Chondrocyte (in vitro differentiated cells): ENCODE results near the gene SORCS1. TPM values are rescaled to one million over a fixed set of nuclear protein-coding genes. Genes with fewer than 3 reads are reported as not detected.

Experiments used
- DNase-seq: peaks from one replicate; pipeline ENCODE4 v3.0.0; 2021; ENCODE audit warnings: mixed read lengths, low spot score
- H3K27ac Mint-ChIP-seq: one replicate; pipeline ENCODE4 v1.8.0; 2021; ENCODE audit warnings: mild to moderate bottlenecking, moderate library complexity, mixed read lengths; ENCODE audit not compliant: unreplicated experiment
- H3K27me3 Mint-ChIP-seq: 2 replicates; pipeline ENCODE4 v1.8.0; 2021; ENCODE audit warnings: low read depth, mixed read lengths
- H3K36me3 Mint-ChIP-seq: 2 replicates; pipeline ENCODE4 v1.8.0; 2021; ENCODE audit warnings: low read depth, mixed read lengths
- H3K4me1 Mint-ChIP-seq: 2 replicates; pipeline ENCODE4 v1.8.0; 2021; ENCODE audit warnings: low read depth, mild to moderate bottlenecking, mixed read lengths
- H3K4me3 Mint-ChIP-seq: one replicate; pipeline ENCODE4 v1.8.0; 2021; ENCODE audit warnings: mild to moderate bottlenecking, moderate library complexity, mixed read lengths; ENCODE audit not compliant: unreplicated experiment
- H3K9me3 Mint-ChIP-seq: 2 replicates; pipeline ENCODE4 v1.8.0; 2021; ENCODE audit warnings: low read depth, mixed read lengths
- CTCF ChIP-seq: fragments of 200-600 bp; sonication (generic); IDR thresholded peaks from 2 replicates; pipeline ENCODE4 v1.5.0; 2021; ENCODE audit warnings: antibody characterized with exemption, mild to moderate bottlenecking, moderate library complexity
- total RNA-seq: library from RNA; stranded (reverse); gene quantifications from 3 replicates; pipeline ENCODE4 v1.2.1, GENCODE V29; 2021

SORCS1 gene
- total RNA-seq, 1 donor from 2014 or later: not detected

GRCh38 chr10:106713846-106714245 lies 450.7 kb downstream of the SORCS1 start:
- Mint-ChIP-seq H3K36me3 (no peaks in the 10 kb centered on the region), H3K27ac (no peak overlapping the region), H3K4me3 (no peak overlapping the region), H3K4me1 (no peaks in the 10 kb centered on the region), H3K9me3 (no peaks in the 10 kb centered on the region), H3K27me3 (peaks cover 4% of the 10 kb centered on the region)
- no peak for DNase-seq
- no peak for TF ChIP-seq CTCF

GRCh38 chr10:106712988-106713387 lies 451.5 kb downstream of the SORCS1 start:
- no peaks in the 10 kb centered on the region for H3K36me3 Mint-ChIP-seq
- peaks cover 4% of the 10 kb centered on the region for H3K27me3 Mint-ChIP-seq
- H3K27ac Mint-ChIP-seq: no peak overlapping the region
- H3K4me1 Mint-ChIP-seq: no peaks in the 10 kb centered on the region
- no peak overlapping the region for H3K4me3 Mint-ChIP-seq
- no peaks in the 10 kb centered on the region for H3K9me3 Mint-ChIP-seq
- DNase-seq: no peak
- no peak for TF ChIP-seq CTCF

GRCh38 chr10:106711313-106711906 lies 453.1 kb downstream of the SORCS1 start:
- H3K36me3 Mint-ChIP-seq: no peaks in the 10 kb centered on the region
- no peak for DNase-seq
- H3K4me3 Mint-ChIP-seq: no peak overlapping the region
- peak; percentile 72 for TF ChIP-seq CTCF
- no peak overlapping the region for H3K27ac Mint-ChIP-seq
- H3K27me3 Mint-ChIP-seq: peaks cover 8% of the 10 kb centered on the region
- no peaks in the 10 kb centered on the region for H3K4me1 Mint-ChIP-seq
- no peaks in the 10 kb centered on the region for H3K9me3 Mint-ChIP-seq

GRCh38 chr10:106708506-106708905 lies 456.0 kb downstream of the SORCS1 start:
- no peaks in the 10 kb centered on the region for H3K9me3 Mint-ChIP-seq
- H3K27ac Mint-ChIP-seq: no peak overlapping the region
- DNase-seq: no peak
- no peak for TF ChIP-seq CTCF
- H3K4me3 Mint-ChIP-seq: no peak overlapping the region
- H3K36me3 Mint-ChIP-seq: no peaks in the 10 kb centered on the region
- H3K4me1 Mint-ChIP-seq: no peaks in the 10 kb centered on the region
- H3K27me3 Mint-ChIP-seq: peaks cover 16% of the 10 kb centered on the region

- no peak for DNase-seq
- H3K4me1 Mint-ChIP-seq: no peaks in the 10 kb centered on the region
- TF ChIP-seq CTCF: no peak
- H3K36me3 Mint-ChIP-seq: no peaks in the 10 kb centered on the region
- H3K27me3 Mint-ChIP-seq: peaks cover 16% of the 10 kb centered on the region
- no peak overlapping the region for H3K4me3 Mint-ChIP-seq
- H3K9me3 Mint-ChIP-seq: no peaks in the 10 kb centered on the region
- no peak overlapping the region for H3K27ac Mint-ChIP-seq
Measured at GRCh38 chr10:106707657-106708056, 456.8 kb downstream of the SORCS1 start.
